DOHH2 (cell line): ENCODE results near the gene KIF26B.

Experiments
- CTCF ChIP-seq: fragments of 200-600 bp; sonication (generic); IDR thresholded peaks from one replicate; pipeline ENCODE4 v1.5.1; 2014; ENCODE audit warnings: antibody characterized with exemption, mild to moderate bottlenecking, low read depth, low read length; ENCODE audit not compliant: poor library complexity, severe bottlenecking
- EZH2phosphoT487 ChIP-seq: fragments of 200-600 bp; sonication (generic); IDR thresholded peaks from 2 replicates; pipeline ENCODE4 v1.6.1; 2017; ENCODE audit warnings: borderline replicate concordance, mild to moderate bottlenecking, antibody characterized with exemption, low read length, moderate library complexity, mixed read lengths

GRCh38 chr1:245205396-245205795, 50.6 kb downstream of the KIF26B start:
- TF ChIP-seq CTCF, result no peak
- TF ChIP-seq EZH2phosphoT487, result no peak
